ENCODE data around the gene STRA6.

DNA sequence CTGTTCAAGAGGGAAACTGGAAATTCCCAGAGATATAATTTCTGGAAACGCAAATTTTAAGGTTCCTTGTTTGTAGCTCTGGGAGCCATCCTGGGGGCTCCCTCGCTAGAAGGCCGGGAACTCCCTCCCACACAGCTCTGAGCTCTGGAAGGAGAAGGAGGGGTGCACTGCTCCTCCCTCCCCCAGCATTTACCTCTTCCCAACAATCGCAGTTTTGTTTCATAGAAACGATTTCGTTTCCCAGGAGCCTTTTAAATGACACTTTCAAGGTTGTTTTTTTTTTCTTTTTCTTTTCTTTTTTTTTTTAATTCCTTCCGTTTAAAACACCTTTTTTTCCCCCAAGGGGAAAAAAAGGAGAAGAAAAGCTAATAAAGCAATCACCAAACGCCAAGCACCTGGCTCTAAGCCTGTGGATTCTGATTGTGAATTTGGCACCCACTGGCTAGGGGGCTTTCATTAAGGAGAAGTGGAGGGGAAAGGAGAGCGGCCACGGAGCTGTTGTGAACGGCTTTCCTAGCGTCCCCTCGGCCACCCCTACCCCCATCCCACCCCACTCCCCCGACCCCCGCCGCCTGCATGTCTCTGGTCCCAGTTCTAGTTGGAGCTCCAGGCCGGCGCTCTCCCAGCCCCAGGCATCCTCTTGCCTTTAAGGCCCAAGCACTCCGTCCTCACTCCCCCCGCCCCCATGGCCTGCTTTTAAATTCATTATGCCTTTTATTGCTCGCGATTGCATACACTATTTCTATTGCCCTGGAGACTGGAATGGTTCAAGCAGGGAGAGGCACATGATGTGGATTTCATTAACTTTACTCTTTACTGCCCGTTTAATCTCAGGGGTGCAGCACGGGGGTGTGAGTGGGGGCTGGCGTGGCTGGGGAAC is 19.9 kb upstream of the STRA6 start:
- TF ChIP-seq, protein P1, sequence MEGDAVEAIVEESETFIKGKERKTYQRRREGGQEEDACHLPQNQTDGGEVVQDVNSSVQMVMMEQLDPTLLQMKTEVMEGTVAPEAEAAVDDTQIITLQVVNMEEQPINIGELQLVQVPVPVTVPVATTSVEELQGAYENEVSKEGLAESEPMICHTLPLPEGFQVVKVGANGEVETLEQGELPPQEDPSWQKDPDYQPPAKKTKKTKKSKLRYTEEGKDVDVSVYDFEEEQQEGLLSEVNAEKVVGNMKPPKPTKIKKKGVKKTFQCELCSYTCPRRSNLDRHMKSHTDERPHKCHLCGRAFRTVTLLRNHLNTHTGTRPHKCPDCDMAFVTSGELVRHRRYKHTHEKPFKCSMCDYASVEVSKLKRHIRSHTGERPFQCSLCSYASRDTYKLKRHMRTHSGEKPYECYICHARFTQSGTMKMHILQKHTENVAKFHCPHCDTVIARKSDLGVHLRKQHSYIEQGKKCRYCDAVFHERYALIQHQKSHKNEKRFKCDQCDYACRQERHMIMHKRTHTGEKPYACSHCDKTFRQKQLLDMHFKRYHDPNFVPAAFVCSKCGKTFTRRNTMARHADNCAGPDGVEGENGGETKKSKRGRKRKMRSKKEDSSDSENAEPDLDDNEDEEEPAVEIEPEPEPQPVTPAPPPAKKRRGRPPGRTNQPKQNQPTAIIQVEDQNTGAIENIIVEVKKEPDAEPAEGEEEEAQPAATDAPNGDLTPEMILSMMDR (IDR thresholded peaks at IDR 0.05): no peak
- no peak for TF ChIP-seq POLR2AphosphoS5 (IDR thresholded peaks at IDR 0.05)
